IPS-20b (cell line): ENCODE measurements around the gene ATIC.

ENCODE experiments used
- H3K27ac ChIP-seq: one replicate; pipeline ENCODE4 v1.5.1; 2013; ENCODE audit warnings: low read length
- H3K27me3 ChIP-seq: 2 replicates; pipeline ENCODE4 v1.6.1; 2013; ENCODE audit warnings: mild to moderate bottlenecking, low read length, inconsistent platforms; ENCODE audit not compliant: insufficient read depth
- H3K36me3 ChIP-seq: 2 replicates; pipeline ENCODE4 v1.6.1; 2013; ENCODE audit warnings: low read depth, mild to moderate bottlenecking, inconsistent platforms, low read length, moderate library complexity; ENCODE audit not compliant: insufficient read depth
- H3K4me1 ChIP-seq: 2 replicates; pipeline ENCODE4 v1.6.1; 2013; ENCODE audit warnings: mild to moderate bottlenecking, control low read depth, inconsistent platforms, low read length, moderate library complexity; ENCODE audit not compliant: insufficient read depth
- H3K4me3 ChIP-seq: 2 replicates; pipeline ENCODE4 v1.5.1; 2013; ENCODE audit warnings: mild to moderate bottlenecking, low read length, inconsistent platforms
- H3K9ac ChIP-seq: 2 replicates; pipeline ENCODE4 v1.6.1; 2013; ENCODE audit warnings: low read depth, mild to moderate bottlenecking, inconsistent platforms, low read length, moderate library complexity
- H3K9me3 ChIP-seq: 2 replicates; pipeline ENCODE4 v1.6.1; 2013; ENCODE audit warnings: mild to moderate bottlenecking, low read depth, low read length, inconsistent platforms; ENCODE audit not compliant: insufficient read depth

Gene ATIC

GRCh38 chr2:215395687-215396460, 84.0 kb downstream of the ATIC start:
- no peak overlapping the region for H3K9ac ChIP-seq
- H3K9me3 ChIP-seq, result no peaks in the 10 kb centered on the region
- H3K27ac ChIP-seq, result no peak overlapping the region
- peaks cover 8% of the 10 kb centered on the region; the same call in 1 of the 2 replicates for H3K4me1 ChIP-seq
- H3K36me3 ChIP-seq, result peaks cover 64% of the 10 kb centered on the region
- H3K4me3 ChIP-seq, result no peak overlapping the region
- H3K27me3 ChIP-seq, result no peaks in the 10 kb centered on the region

GRCh38 chr2:215396595-215397313, 84.9 kb downstream of the ATIC start:
- Histone ChIP-seq H3K27ac (no peak overlapping the region), H3K4me1 (peaks cover 8% of the 10 kb centered on the region; the same call in 1 of the 2 replicates), H3K4me3 (no peak overlapping the region), H3K9me3 (no peaks in the 10 kb centered on the region), H3K36me3 (peaks cover 55% of the 10 kb centered on the region), H3K9ac (no peak overlapping the region), H3K27me3 (no peaks in the 10 kb centered on the region)

GRCh38 chr2:215397632-215398341, 85.9 kb downstream of the ATIC start:
- Histone ChIP-seq H3K4me1 (peaks cover 8% of the 10 kb centered on the region; the same call in 1 of the 2 replicates), H3K36me3 (peaks cover 45% of the 10 kb centered on the region), H3K9ac (no peak overlapping the region), H3K4me3 (no peak overlapping the region), H3K9me3 (no peaks in the 10 kb centered on the region), H3K27ac (no peak overlapping the region), H3K27me3 (no peaks in the 10 kb centered on the region)

- H3K36me3 ChIP-seq, result peaks cover 47% of the 10 kb centered on the region
- no peaks in the 10 kb centered on the region for H3K27me3 ChIP-seq
- H3K4me3 ChIP-seq, result no peak overlapping the region
- no peaks in the 10 kb centered on the region for H3K9me3 ChIP-seq
- H3K9ac ChIP-seq, result no peak overlapping the region
- H3K27ac ChIP-seq, result no peak overlapping the region
- peaks cover 8% of the 10 kb centered on the region; the same call in 1 of the 2 replicates for H3K4me1 ChIP-seq
Observed at GRCh38 chr2:215399067-215399716, 87.3 kb downstream of the ATIC start.
